ENCODE results near the gene UBR4. TPM values are rescaled to one million over a fixed set of nuclear protein-coding genes. Genes with fewer than 3 reads are reported as not detected.

UBR4 gene
- total RNA-seq, 1 experiment from 2014 or later: 107 TPM

DNA sequence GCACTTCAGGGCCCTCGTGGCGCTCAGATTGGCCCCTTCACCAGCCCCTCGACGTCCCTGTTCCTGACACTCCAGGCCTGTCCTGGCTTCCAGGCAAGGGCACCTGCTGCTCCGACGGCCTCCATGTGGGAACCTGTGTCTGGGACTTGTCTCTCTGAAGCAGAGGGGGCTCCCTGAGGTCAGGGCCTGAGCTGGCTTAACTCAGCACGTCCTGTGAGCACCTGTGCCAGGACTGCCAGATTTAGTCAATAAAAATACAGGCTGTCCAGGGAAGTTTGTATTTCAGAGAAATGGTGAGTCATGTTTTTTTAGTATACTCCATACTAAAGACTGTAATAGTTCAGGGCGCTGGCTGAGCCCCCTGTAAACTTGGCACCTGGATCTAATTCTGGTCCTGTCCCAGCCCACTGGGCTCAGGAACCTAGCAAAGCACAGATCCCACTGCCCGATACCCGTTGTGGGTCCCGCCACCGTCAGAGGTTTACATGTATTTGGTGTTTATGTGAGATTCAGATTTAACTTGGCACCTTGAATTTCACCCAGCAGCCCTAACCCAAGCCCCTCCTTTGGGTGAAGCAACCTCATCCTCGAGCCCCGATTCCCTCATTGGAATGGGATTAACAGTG, 143.7 kb downstream of the UBR4 start:
- TF ChIP-seq EZH2phosphoT487 (IDR thresholded peaks at IDR 0.05; ENCODE audit: borderline replicate concordance) (no peak), ZFX (IDR thresholded peaks at IDR 0.05) (no peak), RAD21 (IDR thresholded peaks at IDR 0.05; ENCODE audit: low read depth) (no peak)
- ChIA-PET RAD21 (ENCODE audit: low non-redundant PET in 1 of 2, low total read pairs in 2 of 2, uncharacterized antibody in 2 of 2, unreplicated experiment in 2 of 2) (no interaction called here), POLR2A (no interaction called here), CTCF (no interaction called here)
- Histone ChIP-seq H3K27ac (ENCODE audit: low read depth, low read length) (no peak overlapping the region), H3K9me2 (ENCODE audit: insufficient read depth) (no peaks in the 10 kb centered on the region), H3K36me3 (ENCODE audit: control insufficient read depth in 1 of 2, insufficient read depth in 2 of 2, low read length in 2 of 2) (no peaks in the 10 kb centered on the region), H3K79me2 (ENCODE audit: insufficient read depth, low read length) (no peaks in the 10 kb centered on the region), H3K4me2 (ENCODE audit: low read length) (peak overlapping the region; percentile 8; the same call in 1 of the 2 replicates), H3K9ac (ENCODE audit: low read length) (no peak overlapping the region), H4K20me1 (ENCODE audit: insufficient read depth) (no peaks in the 10 kb centered on the region), H3K4me1 (ENCODE audit: control insufficient read depth in 1 of 2, insufficient read depth in 2 of 2, low read length in 2 of 2) (peaks cover 19 to 22% of the 10 kb centered on the region in 2 experiments), H3K9me3 (ENCODE audit: control insufficient read depth in 1 of 2, insufficient read depth in 1 of 2, low read depth in 1 of 2, low read length in 2 of 2) (no peaks in the 10 kb centered on the region), H3K4me3 (replicated peaks in 1 of 2; ENCODE audit: low read depth in 1 of 2, low read length in 2 of 2) (no peak overlapping the region), H2AFZ (ENCODE audit: low read depth, low read length, poor library complexity, severe bottlenecking) (no peak overlapping the region), H3K27me3 (ENCODE audit: insufficient read depth, low read length) (no peaks in the 10 kb centered on the region)
- BruUV-seq (replicated peaks): no TSS peak
- ATAC-seq (no peak), DNase-seq (ENCODE audit: low read depth, low spot score) (no peak)
- intact Hi-C loops (cut with micrococcal nuclease): no loop called here

DNA sequence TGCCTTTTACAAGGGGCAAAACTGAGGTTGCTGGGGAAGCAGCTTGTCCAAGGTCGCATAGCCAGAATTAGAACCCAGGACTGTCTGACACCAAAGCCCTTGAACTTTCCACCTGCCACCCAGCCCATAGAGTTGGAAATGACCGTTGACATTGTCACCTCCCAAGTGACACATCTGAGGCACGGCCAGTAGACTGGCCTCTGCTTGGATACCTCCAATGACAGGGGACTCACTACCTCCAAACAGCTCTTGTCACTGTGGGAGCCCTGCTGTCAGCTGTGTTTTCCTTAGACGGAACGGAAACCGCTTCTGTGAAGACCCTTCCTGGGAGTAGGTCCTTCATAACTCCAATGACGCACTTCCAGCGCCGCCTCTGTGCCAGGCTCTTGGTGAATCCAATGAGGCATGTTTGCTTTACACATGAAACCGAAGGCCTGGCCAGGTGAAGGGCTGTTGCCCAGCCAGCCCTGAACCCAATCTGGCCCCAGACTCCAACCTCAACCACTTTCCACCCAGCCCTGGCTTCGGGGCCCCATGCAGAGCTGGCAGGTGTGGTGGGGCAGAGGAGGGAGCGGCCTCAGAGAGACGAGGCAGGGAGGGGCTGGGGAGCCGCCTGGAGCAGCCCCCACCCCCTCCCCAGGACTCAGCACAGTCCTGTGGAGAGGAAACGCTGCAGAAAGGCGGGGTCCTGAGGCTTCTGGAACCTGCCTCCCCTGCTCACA, 144.4 kb downstream of the UBR4 start:
- Histone ChIP-seq H3K4me2 (ENCODE audit: low read length) (no peak overlapping the region), H3K9me3 (ENCODE audit: control insufficient read depth in 1 of 2, insufficient read depth in 1 of 2, low read depth in 1 of 2, low read length in 2 of 2) (no peaks in the 10 kb centered on the region), H4K20me1 (ENCODE audit: insufficient read depth) (no peaks in the 10 kb centered on the region), H3K4me3 (replicated peaks in 1 of 2; ENCODE audit: low read depth in 1 of 2, low read length in 2 of 2) (no peak overlapping the region), H3K4me1 (ENCODE audit: control insufficient read depth in 1 of 2, insufficient read depth in 2 of 2, low read length in 2 of 2) (peaks cover 19 to 22% of the 10 kb centered on the region in 2 experiments), H3K79me2 (ENCODE audit: insufficient read depth, low read length) (no peaks in the 10 kb centered on the region), H3K36me3 (ENCODE audit: control insufficient read depth in 1 of 2, insufficient read depth in 2 of 2, low read length in 2 of 2) (no peaks in the 10 kb centered on the region), H3K27me3 (ENCODE audit: insufficient read depth, low read length) (no peaks in the 10 kb centered on the region), H3K9ac (ENCODE audit: low read length) (no peak overlapping the region), H3K9me2 (ENCODE audit: insufficient read depth) (no peaks in the 10 kb centered on the region), H3K27ac (ENCODE audit: low read depth, low read length) (no peak overlapping the region), H2AFZ (ENCODE audit: low read depth, low read length, poor library complexity, severe bottlenecking) (no peak overlapping the region)
- intact Hi-C loops (cut with micrococcal nuclease): no loop called here
- CTCF ChIA-PET: no interaction called here
- POLR2A ChIA-PET: no interaction called here
- no peak for TF ChIP-seq FOSL1 (IDR thresholded peaks at IDR 0.05; ENCODE audit: low read depth)
- no peak for TF ChIP-seq YY1 (IDR thresholded peaks at IDR 0.05; ENCODE audit: extremely low read depth, insufficient replicate concordance, low read depth, low read length)
- TF ChIP-seq JUND (IDR thresholded peaks at IDR 0.05): no peak
- TF ChIP-seq POLR2A (IDR thresholded peaks at IDR 0.05; ENCODE audit: borderline replicate concordance, extremely low read depth, insufficient read depth, insufficient read length): no peak
- TF ChIP-seq POLR2AphosphoS5 (IDR thresholded peaks at IDR 0.05; ENCODE audit: low read depth, low read length): no peak
- TF ChIP-seq SRF (IDR thresholded peaks at IDR 0.05; ENCODE audit: low read depth): no peak
- TF ChIP-seq, protein P1, sequence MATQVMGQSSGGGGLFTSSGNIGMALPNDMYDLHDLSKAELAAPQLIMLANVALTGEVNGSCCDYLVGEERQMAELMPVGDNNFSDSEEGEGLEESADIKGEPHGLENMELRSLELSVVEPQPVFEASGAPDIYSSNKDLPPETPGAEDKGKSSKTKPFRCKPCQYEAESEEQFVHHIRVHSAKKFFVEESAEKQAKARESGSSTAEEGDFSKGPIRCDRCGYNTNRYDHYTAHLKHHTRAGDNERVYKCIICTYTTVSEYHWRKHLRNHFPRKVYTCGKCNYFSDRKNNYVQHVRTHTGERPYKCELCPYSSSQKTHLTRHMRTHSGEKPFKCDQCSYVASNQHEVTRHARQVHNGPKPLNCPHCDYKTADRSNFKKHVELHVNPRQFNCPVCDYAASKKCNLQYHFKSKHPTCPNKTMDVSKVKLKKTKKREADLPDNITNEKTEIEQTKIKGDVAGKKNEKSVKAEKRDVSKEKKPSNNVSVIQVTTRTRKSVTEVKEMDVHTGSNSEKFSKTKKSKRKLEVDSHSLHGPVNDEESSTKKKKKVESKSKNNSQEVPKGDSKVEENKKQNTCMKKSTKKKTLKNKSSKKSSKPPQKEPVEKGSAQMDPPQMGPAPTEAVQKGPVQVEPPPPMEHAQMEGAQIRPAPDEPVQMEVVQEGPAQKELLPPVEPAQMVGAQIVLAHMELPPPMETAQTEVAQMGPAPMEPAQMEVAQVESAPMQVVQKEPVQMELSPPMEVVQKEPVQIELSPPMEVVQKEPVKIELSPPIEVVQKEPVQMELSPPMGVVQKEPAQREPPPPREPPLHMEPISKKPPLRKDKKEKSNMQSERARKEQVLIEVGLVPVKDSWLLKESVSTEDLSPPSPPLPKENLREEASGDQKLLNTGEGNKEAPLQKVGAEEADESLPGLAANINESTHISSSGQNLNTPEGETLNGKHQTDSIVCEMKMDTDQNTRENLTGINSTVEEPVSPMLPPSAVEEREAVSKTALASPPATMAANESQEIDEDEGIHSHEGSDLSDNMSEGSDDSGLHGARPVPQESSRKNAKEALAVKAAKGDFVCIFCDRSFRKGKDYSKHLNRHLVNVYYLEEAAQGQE (IDR thresholded peaks at IDR 0.05; ENCODE audit: low read depth): no peak
- TF ChIP-seq CBX3 (IDR thresholded peaks at IDR 0.05; ENCODE audit: low read depth): no peak
- no peak for TF ChIP-seq ELF1 (IDR thresholded peaks at IDR 0.05; ENCODE audit: borderline replicate concordance, low read depth)
- no TSS peak for BruUV-seq (replicated peaks)
- no peak for ATAC-seq
- DNase-seq (ENCODE audit: low read depth, low spot score): no peak
- RAD21 ChIA-PET (ENCODE audit: low non-redundant PET in 1 of 2, low total read pairs in 2 of 2, uncharacterized antibody in 2 of 2, unreplicated experiment in 2 of 2): no interaction called here

All from HCT116 (cell line).